OCI-M1 (cell line): ENCODE results near the gene GADD45B.
"Not testable (repeated sequence)": the region's sequence is repeated elsewhere in the genome, so short reads cannot be mapped to it uniquely, and the experiment has no call there.

Experiments used
- DNase-seq: peaks from one replicate; lab custom pipeline; 2025; lab: John Stamatoyannopoulos, UW

GADD45B gene

GRCh38 chr19:2488405-2488941 is 12.5 kb downstream of the GADD45B start:
- no peak for DNase-seq

GRCh38 chr19:2488942-2489731 is 13.2 kb downstream of the GADD45B start:
- DNase-seq = peak; percentile 1

DNA sequence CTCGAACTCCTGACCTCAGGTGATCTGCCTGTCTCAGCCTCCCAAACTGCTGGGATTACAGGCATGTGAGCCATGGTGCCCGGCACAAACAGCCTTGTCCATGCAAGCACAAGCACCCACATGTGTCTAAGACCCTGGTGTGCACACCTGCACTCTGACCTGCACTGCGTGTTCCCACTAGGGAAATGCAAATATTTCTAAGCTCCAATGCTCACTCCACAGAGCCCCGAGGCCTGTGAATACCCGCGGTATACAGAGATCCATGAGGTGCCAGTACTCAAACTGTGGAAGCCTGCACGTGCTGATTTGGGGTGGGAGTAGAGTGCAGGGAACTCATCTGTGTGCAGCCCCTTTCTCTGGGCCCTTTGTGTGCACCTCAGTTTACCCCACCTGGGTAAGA is 14.7 kb downstream of the GADD45B start:
- DNase-seq = no peak

- no peak for DNase-seq
Measured at GRCh38 chr19:2491130-2491801, 15.3 kb downstream of the GADD45B start.

GRCh38 chr19:2492870-2493269 is 16.9 kb downstream of the GADD45B start:
- no peak for DNase-seq

DNA sequence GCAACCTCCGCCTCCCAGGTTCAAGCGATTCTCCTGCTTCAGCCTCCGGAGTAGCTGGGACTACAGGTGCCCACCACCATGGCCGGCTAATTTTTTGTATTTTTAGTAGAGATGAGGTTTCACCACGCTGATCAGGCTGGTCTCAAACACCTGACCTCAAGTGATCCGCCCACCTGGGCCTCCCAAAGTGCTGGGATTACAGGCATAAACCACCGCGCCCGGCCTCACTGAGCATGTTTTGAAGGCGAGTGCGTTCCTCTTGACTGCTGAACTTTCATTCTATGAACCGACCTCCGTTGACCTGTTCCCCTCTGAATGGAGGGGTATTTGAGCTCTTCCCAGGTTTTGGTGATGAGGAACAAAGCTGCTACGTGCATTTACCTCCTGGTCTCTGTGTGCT is 17.5 kb downstream of the GADD45B start:
- not testable (repeated sequence) for DNase-seq

GRCh38 chr19:2494084-2494446 is 18.1 kb downstream of the GADD45B start:
- no peak for DNase-seq

DNA sequence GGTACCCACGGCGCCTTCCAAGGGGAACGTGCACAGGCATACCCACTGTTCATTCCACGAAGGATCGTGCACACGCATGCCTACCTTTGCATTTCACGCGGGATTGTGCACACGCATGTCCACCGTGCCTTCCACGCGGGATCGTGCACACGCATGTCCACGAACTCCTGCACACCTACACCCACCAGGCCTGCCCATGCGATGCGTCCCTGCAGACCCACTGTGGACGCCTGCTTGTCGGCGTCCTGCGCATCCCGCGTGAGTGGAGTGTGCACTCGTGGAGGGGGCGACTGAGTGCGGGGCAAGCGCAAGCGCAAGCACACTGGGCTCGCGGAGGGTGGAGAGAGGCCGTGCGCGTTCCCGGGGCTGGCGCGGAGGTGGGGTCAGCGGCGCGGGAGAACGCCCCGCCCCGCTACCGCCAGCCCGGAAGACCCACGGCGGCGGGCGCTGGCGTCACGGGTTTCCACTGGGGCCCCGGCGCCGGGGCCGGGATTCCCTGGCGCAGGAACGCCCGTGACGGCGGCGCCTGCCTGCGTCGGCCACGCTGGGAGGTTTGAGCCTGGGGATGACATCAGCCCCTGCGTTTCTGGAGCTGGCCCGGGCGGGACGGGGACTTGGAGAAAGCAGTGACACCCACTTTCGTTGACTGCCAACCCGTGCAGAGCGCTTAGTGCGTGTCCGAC is 18.7 kb downstream of the GADD45B start:
- DNase-seq = no peak

- no peak for DNase-seq
Measured at GRCh38 chr19:2495130-2495641, 19.3 kb downstream of the GADD45B start.

DNA sequence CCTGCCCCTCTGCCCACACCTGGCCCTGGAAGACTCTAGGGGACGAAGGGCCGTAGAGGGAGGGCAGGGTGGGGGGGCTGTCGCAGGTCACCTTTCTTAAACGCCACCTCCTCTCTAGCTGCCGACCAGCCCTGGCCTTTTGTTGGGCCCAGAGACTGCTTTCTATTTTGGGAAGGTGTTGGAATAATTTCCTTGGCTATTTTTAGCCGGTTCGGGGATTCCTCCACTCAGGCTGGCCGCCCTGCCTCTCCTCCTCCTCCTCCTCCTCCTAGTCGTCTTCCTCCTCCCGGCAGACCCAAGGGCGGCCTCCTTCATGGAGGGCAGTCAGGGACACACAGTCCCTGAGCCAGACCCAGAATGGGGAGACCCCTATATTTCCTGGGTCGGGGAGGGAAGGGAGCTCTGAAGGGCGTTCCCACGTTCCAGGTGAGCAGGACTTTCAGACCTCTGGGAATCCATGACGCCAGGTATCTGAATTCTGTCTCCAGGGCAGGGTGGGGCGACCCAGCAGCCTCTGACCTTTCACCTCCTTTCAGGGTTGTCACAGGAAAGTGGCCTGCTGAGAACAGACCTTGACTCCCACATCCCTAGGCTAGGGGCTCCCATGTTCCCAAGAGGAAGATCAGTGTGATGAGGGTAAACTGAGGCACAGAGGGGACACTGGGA is 19.9 kb downstream of the GADD45B start:
- DNase-seq = no peak

- no peak for DNase-seq
Measured at GRCh38 chr19:2497186-2497585, 21.3 kb downstream of the GADD45B start.

DNA sequence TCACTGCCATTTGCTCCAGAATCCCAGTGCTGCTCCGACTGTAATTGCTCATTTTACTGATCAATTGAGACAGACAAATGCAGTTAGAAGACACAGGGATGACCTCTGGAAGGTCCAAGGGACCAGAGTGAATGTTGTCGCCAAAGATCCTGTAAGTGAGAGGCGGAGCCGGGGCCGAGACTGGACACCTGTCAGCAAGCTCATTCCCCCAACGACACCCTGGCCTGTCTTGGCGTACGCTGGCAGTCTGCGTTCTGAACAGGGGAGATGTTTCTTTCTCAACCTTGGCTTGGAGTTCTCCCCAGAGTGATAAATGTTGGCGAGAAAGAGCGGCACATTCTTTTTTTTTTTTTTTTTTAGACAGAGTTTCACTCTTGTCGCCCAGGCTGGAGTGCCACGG is 24.2 kb downstream of the GADD45B start:
- no peak for DNase-seq

DNA sequence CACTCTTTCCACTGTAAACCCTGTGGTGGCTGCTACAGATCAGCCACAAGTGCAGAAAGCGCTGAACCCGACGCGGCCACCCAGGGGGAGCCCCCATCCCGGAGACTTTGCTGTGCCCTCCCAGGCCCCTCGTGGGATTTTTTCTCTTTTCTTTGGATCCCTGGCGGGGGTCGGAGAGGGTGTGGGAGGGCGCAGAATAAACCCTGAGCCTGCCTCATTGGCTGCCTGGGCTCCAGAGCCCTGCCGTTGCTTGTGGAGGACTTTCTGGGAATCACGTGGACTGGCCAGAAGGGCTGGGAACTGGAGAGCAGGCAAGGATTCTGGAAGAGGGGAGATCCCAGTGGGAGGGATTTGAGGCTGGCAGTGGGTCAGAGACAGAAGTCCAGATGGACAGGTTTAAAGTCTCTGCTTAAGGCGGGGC is 24.9 kb downstream of the GADD45B start:
- no peak for DNase-seq

- peak; percentile 6 for DNase-seq
Measured at GRCh38 chr19:2503521-2504109, 27.7 kb downstream of the GADD45B start.

DNA sequence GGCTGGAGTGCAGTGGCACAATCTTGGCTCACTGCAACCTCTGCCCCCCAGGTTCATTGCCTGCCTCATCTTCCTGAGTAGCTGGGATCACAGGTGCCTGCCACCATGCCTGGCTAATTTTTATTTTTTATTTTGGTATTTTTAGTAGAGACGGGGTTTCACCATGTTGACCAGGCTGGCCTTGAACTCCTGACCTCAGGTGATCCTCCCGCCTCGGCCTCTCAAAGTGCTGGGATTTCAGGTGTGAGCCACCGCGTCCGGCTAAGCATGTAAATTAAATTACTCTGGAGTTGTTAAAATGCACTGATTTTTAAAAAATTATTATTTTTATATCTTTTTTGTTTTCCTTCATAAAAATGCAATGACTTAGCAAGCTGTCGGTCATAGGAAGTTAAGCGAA is 30.7 kb downstream of the GADD45B start:
- not testable (repeated sequence) for DNase-seq

- DNase-seq = peak; percentile 57
Measured at GRCh38 chr19:2507109-2507508, 31.2 kb downstream of the GADD45B start.

GRCh38 chr19:2509096-2509495 is 33.2 kb downstream of the GADD45B start:
- DNase-seq = no peak

- no peak for DNase-seq
Measured at GRCh38 chr19:2511570-2511969, 35.6 kb downstream of the GADD45B start.

GRCh38 chr19:2511991-2512390 is 36.1 kb downstream of the GADD45B start:
- DNase-seq = no peak

DNA sequence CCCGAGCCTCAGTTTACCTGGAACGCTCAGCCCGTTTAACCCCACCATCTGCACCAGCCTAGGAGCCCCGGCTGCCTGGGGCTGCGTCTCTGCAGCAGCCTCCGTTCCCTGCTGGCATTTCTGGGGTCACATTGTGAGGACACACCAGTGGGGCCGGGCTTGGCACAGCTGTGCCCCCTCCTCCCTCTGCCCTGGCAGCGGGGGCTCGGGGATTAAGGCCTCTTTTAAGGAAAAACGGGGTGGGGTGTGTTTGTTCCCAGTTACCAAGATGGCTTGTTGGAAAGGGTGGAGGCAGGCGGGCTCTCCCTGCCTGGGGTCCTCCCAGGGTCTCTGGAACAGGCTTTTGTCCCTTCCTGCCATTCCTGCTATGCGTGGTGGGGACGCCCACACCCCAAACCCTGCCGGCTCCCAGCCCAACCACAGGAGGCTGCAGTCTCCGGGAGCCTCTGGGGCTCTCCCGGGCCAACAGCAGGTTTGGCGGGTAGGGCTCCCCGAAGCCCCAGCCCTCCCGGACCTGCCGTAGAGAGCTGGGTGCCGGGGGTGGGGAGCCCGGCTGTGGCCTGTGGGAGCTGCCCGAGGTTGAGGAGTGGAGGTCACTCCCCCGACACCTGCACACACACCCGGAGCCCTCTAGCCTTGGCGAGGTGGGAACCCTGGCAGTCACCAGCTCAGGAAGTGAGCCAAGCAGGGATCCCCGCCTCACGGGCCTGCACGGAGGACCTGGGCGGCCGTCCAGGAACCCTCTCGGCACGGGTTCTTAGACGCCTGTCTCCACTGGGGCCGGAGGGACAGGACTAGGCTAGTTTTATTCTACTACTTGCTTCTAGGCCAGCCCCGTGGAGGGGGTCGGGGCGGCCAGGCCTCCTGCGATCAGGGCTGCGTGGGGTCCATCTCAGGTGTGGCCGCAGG is 36.9 kb downstream of the GADD45B start:
- no peak for DNase-seq
